Loucy (cell line): ENCODE results near the gene PCED1B.

ENCODE experiments used
- EZH2phosphoT487 ChIP-seq: fragments of 200-600 bp; IDR thresholded peaks from 2 replicates; pipeline ENCODE4 v1.6.1; 2018; ENCODE audit warnings: antibody characterized with exemption, mild to moderate bottlenecking, moderate library complexity, borderline replicate concordance
- TF ChIP-seq, protein P1 (sequence below): fragments of 200-600 bp; sonication (generic); conservative IDR thresholded peaks from 2 replicates; pipeline ENCODE4 v1.5.1; 2014; ENCODE audit warnings: mild to moderate bottlenecking, antibody characterized with exemption, low read length

DNA sequence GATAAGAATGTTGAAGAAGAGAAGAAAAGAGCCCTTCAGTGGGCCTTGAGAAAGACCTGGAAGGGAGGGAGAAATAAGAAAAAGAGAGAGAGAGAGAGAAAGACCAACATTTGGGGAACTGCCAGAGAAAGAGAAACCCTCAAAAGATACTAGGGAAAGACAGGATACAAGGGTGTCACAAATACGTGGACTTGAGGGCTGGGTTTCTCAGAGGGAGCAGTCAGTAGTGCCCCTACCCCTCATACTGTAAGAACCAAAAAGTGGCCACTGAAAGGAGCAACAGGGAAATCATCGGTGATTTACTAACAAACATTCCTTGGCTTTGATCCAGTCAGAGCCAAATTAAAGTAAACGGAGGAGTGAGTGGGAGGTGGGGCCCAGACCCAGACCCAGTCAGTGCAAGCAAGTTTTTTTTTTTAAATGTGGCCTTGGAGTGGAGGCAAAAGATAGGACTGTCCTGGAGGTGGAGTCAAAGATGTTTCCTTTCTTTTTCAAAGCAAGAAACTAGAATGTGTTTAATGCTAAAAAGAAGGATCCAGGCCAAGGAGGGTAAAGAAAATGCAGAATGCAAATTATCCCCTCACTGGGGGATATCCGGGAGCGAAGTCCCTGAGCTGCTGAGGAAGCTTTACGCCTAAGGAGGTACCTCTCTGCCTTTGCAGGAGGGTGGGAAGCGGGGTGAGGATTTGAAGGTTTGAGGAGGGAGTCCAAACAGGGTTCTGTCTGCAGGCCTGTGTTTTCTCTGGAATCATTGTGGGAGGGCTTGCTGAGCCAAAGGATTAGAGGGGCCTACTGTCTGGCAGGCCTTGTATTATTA lies 143.8 kb downstream of the PCED1B start:
- TF ChIP-seq, protein P1, sequence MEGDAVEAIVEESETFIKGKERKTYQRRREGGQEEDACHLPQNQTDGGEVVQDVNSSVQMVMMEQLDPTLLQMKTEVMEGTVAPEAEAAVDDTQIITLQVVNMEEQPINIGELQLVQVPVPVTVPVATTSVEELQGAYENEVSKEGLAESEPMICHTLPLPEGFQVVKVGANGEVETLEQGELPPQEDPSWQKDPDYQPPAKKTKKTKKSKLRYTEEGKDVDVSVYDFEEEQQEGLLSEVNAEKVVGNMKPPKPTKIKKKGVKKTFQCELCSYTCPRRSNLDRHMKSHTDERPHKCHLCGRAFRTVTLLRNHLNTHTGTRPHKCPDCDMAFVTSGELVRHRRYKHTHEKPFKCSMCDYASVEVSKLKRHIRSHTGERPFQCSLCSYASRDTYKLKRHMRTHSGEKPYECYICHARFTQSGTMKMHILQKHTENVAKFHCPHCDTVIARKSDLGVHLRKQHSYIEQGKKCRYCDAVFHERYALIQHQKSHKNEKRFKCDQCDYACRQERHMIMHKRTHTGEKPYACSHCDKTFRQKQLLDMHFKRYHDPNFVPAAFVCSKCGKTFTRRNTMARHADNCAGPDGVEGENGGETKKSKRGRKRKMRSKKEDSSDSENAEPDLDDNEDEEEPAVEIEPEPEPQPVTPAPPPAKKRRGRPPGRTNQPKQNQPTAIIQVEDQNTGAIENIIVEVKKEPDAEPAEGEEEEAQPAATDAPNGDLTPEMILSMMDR = no peak
- no peak for TF ChIP-seq EZH2phosphoT487
